ENCODE data around the gene VPS13A. TPM values are rescaled to one million over a fixed set of nuclear protein-coding genes. Genes with fewer than 3 reads are reported as not detected.

VPS13A gene
- total RNA-seq, 2 experiments from 2014 or later = 26.8 to 26.9 TPM

- CTCF ChIA-PET = interaction anchor here (0.6 to 0.9 kb wide), 3 partner anchors 11 to 595 kb away, joined by 3 to 4 read pairs (median 4); no protein-coding TSS in a partner anchor
- no peaks in the 10 kb centered on the region for H3K36me3 Mint-ChIP-seq (ENCODE audit: low read depth)
- no peak overlapping the region for H3K27ac Mint-ChIP-seq
- no peaks in the 10 kb centered on the region for H3K9me3 Mint-ChIP-seq
- no peaks in the 10 kb centered on the region for H3K4me1 Mint-ChIP-seq (ENCODE audit: low read depth)
- DNase-seq = no peak
- intact Hi-C loops (cut with micrococcal nuclease) = no loop called here
- peaks cover 5% of the 10 kb centered on the region for H3K27me3 Mint-ChIP-seq (ENCODE audit: low read depth)
- H3K4me3 Mint-ChIP-seq = no peak overlapping the region
These were observed 15.0 kb upstream of the VPS13A start for GRCh38 chr9:77162366-77162765.

GRCh38 chr9:77163884-77164283 is 13.4 kb upstream of the VPS13A start:
- Mint-ChIP-seq H3K27ac (no peak overlapping the region), H3K27me3 (ENCODE audit: low read depth) (peaks cover 5% of the 10 kb centered on the region), H3K4me3 (no peak overlapping the region), H3K4me1 (ENCODE audit: low read depth) (peaks cover 2% of the 10 kb centered on the region), H3K9me3 (no peaks in the 10 kb centered on the region), H3K36me3 (ENCODE audit: low read depth) (no peaks in the 10 kb centered on the region)
- no peak for DNase-seq
- intact Hi-C loops (cut with micrococcal nuclease) = no loop called here
- CTCF ChIA-PET = interaction anchor here (0.6 to 2.3 kb wide), 3 partner anchors 12 to 764 kb away, joined by 3 to 7 read pairs (median 5); no protein-coding TSS in a partner anchor

GRCh38 chr9:77166193-77166592 is 11.1 kb upstream of the VPS13A start:
- no peak for DNase-seq
- Mint-ChIP-seq H3K9me3 (no peaks in the 10 kb centered on the region), H3K27ac (no peak overlapping the region), H3K27me3 (ENCODE audit: low read depth) (peaks cover under 1% of the 10 kb centered on the region), H3K36me3 (ENCODE audit: low read depth) (no peaks in the 10 kb centered on the region), H3K4me3 (no peak overlapping the region), H3K4me1 (ENCODE audit: low read depth) (peaks cover 2% of the 10 kb centered on the region)
- intact Hi-C loops (cut with micrococcal nuclease) = no loop called here
- CTCF ChIA-PET = interaction anchor here (0.6 to 2.9 kb wide), 9 partner anchors 9 to 321 kb away, joined by 3 to 13 read pairs (median 5); no protein-coding TSS in a partner anchor

- intact Hi-C loops (cut with micrococcal nuclease) = no loop called here
- H3K36me3 Mint-ChIP-seq (ENCODE audit: low read depth) = no peaks in the 10 kb centered on the region
- no peak overlapping the region for H3K27ac Mint-ChIP-seq
These were observed 6.2 kb upstream of the VPS13A start for GRCh38 chr9:77170991-77171699.

GRCh38 chr9:77175151-77175550 is 2.2 kb upstream of the VPS13A start:
- CTCF ChIA-PET = interaction anchor here (1.8 kb wide), 1 partner anchor 11 kb away, joined by 7 read pairs; no protein-coding TSS in a partner anchor
- peaks cover 13% of the 10 kb centered on the region for H3K4me1 Mint-ChIP-seq (ENCODE audit: low read depth)
- no peak overlapping the region for H3K27ac Mint-ChIP-seq
- intact Hi-C loops (cut with micrococcal nuclease) = loop anchor here (5.0 kb wide), 5 partner anchors 572 to 1283 kb away; partner anchors contain the start of genes CEP78, GNAQ and PCSK5
- H3K27me3 Mint-ChIP-seq (ENCODE audit: low read depth) = no peaks in the 10 kb centered on the region
- DNase-seq = no peak
- H3K36me3 Mint-ChIP-seq (ENCODE audit: low read depth) = peaks cover 3% of the 10 kb centered on the region
- H3K4me3 Mint-ChIP-seq = no peak overlapping the region
- no peaks in the 10 kb centered on the region for H3K9me3 Mint-ChIP-seq

More at GRCh38 chr9:77170991-77171699, 6.2 kb upstream of the VPS13A start:
- H3K27me3 Mint-ChIP-seq (ENCODE audit: low read depth) = no peaks in the 10 kb centered on the region
- H3K4me3 Mint-ChIP-seq = no peak overlapping the region
- DNase-seq = no peak
- no peaks in the 10 kb centered on the region for H3K9me3 Mint-ChIP-seq
- H3K4me1 Mint-ChIP-seq (ENCODE audit: low read depth) = peaks cover 2% of the 10 kb centered on the region
- CTCF ChIA-PET = interaction anchor here (1.0 kb wide), 1 partner anchor 262 kb away, joined by 3 read pairs; no protein-coding TSS in a partner anchor

GRCh38 chr9:77176106-77176505 is 1.2 kb upstream of the VPS13A start:
- CTCF ChIA-PET = interaction anchor here (0.8 to 1.8 kb wide), 3 partner anchors 8 to 945 kb away, joined by 3 to 12 read pairs (median 7); no protein-coding TSS in a partner anchor
- no peaks in the 10 kb centered on the region for H3K9me3 Mint-ChIP-seq
- H3K27ac Mint-ChIP-seq = no peak overlapping the region
- H3K27me3 Mint-ChIP-seq (ENCODE audit: low read depth) = no peaks in the 10 kb centered on the region
- H3K4me1 Mint-ChIP-seq (ENCODE audit: low read depth) = peaks cover 20% of the 10 kb centered on the region
- intact Hi-C loops (cut with micrococcal nuclease) = loop anchor here (2.0 to 5.0 kb wide), 7 partner anchors 571 to 1284 kb away; partner anchors contain the start of genes CEP78, GCNT1, GNAQ and PCSK5
- DNase-seq = no peak
- H3K4me3 Mint-ChIP-seq = peak overlapping the region; percentile 80
- peaks cover 3% of the 10 kb centered on the region for H3K36me3 Mint-ChIP-seq (ENCODE audit: low read depth)

GRCh38 chr9:77176686-77177142 is 620 bp upstream of the VPS13A start:
- Mint-ChIP-seq H3K9me3 (no peaks in the 10 kb centered on the region), H3K4me1 (ENCODE audit: low read depth) (peaks cover 20% of the 10 kb centered on the region), H3K36me3 (ENCODE audit: low read depth) (peaks cover 3% of the 10 kb centered on the region), H3K4me3 (peak overlapping the region; percentile 80), H3K27me3 (ENCODE audit: low read depth) (no peaks in the 10 kb centered on the region), H3K27ac (peak overlapping the region; percentile 66)
- no peak for DNase-seq
- intact Hi-C loops (cut with micrococcal nuclease) = loop anchor here (1.0 to 5.0 kb wide), 11 partner anchors 128 to 1284 kb away; partner anchors contain the start of genes CEP78, GCNT1, GNAQ and PCSK5
- CTCF ChIA-PET = interaction anchor here (0.6 to 1.8 kb wide), 4 partner anchors 9 to 859 kb away, joined by 3 to 12 read pairs (median 6); no protein-coding TSS in a partner anchor

GRCh38 chr9:77177894-77178794 is 810 bp downstream of the VPS13A start:
- DNase-seq = peak; percentile 69
- H3K36me3 Mint-ChIP-seq (ENCODE audit: low read depth) = peaks cover 3% of the 10 kb centered on the region
- H3K4me1 Mint-ChIP-seq (ENCODE audit: low read depth) = peaks cover 24% of the 10 kb centered on the region
- intact Hi-C loops (cut with micrococcal nuclease) = loop anchor here (1.0 to 5.0 kb wide), 11 partner anchors 126 to 1286 kb away; partner anchors contain the start of genes CEP78, GCNT1, GNAQ and PCSK5
- CTCF ChIA-PET = interaction anchor here (0.6 to 1.2 kb wide), 2 partner anchors 11 to 799 kb away, joined by 3 to 4 read pairs; no protein-coding TSS in a partner anchor
- H3K27me3 Mint-ChIP-seq (ENCODE audit: low read depth) = no peaks in the 10 kb centered on the region
- H3K9me3 Mint-ChIP-seq = no peaks in the 10 kb centered on the region
- peak overlapping the region; percentile 79 for H3K27ac Mint-ChIP-seq
- peak overlapping the region; percentile 80 for H3K4me3 Mint-ChIP-seq

- Mint-ChIP-seq H3K27ac (no peak overlapping the region), H3K4me3 (peak overlapping the region; percentile 80), H3K9me3 (no peaks in the 10 kb centered on the region), H3K4me1 (ENCODE audit: low read depth) (peaks cover 24% of the 10 kb centered on the region), H3K36me3 (ENCODE audit: low read depth) (peaks cover 4% of the 10 kb centered on the region), H3K27me3 (ENCODE audit: low read depth) (no peaks in the 10 kb centered on the region)
- intact Hi-C loops (cut with micrococcal nuclease) = no loop called here
- CTCF ChIA-PET = no interaction called here
- no peak for DNase-seq
These were observed 2.7 kb downstream of the VPS13A start for GRCh38 chr9:77180056-77180455.

GRCh38 chr9:77183581-77183980 is 6.2 kb downstream of the VPS13A start:
- no peak overlapping the region for H3K4me3 Mint-ChIP-seq
- no peaks in the 10 kb centered on the region for H3K27me3 Mint-ChIP-seq (ENCODE audit: low read depth)
- H3K9me3 Mint-ChIP-seq = no peaks in the 10 kb centered on the region
- intact Hi-C loops (cut with micrococcal nuclease) = no loop called here
- CTCF ChIA-PET = no interaction called here
- no peak overlapping the region for H3K27ac Mint-ChIP-seq
- H3K36me3 Mint-ChIP-seq (ENCODE audit: low read depth) = peaks cover 4% of the 10 kb centered on the region
- no peak for DNase-seq
- peaks cover 25% of the 10 kb centered on the region for H3K4me1 Mint-ChIP-seq (ENCODE audit: low read depth)

GRCh38 chr9:77188242-77188641 is 10.9 kb downstream of the VPS13A start:
- no peak for DNase-seq
- Mint-ChIP-seq H3K27ac (no peak overlapping the region), H3K4me1 (ENCODE audit: low read depth) (peaks cover 40% of the 10 kb centered on the region), H3K36me3 (ENCODE audit: low read depth) (peaks cover 3% of the 10 kb centered on the region), H3K4me3 (no peak overlapping the region), H3K27me3 (ENCODE audit: low read depth) (no peaks in the 10 kb centered on the region), H3K9me3 (peaks cover 7% of the 10 kb centered on the region)
- CTCF ChIA-PET = no interaction called here
- intact Hi-C loops (cut with micrococcal nuclease) = no loop called here

Measured in activated naive CD4-positive, alpha-beta T cell treated with anti-CD3 and anti-CD28 coated beads for 36 hours (primary cell).